Progenitor cell of endocrine pancreas (in vitro differentiated cells): ENCODE measurements around the gene NINJ2. TPM values are rescaled to one million over a fixed set of nuclear protein-coding genes. Genes with fewer than 3 reads are reported as not detected.
A peak's percentile ranks its signal among the peaks of the same experiment; 100 is the strongest.

Experiments
- DNase-seq: peaks from one replicate; pipeline ENCODE4 v3.0.0; 2021; ENCODE audit warnings: low spot score; ENCODE audit not compliant: unreplicated experiment
- H3K27ac Mint-ChIP-seq: 2 replicates; pipeline ENCODE4 v1.8.0; 2021; ENCODE audit warnings: mild to moderate bottlenecking, moderate library complexity, mixed read lengths
- H3K27me3 Mint-ChIP-seq: 2 replicates; pipeline ENCODE4 v1.8.0; 2021; ENCODE audit warnings: mixed read lengths
- H3K36me3 Mint-ChIP-seq: 2 replicates; pipeline ENCODE4 v1.8.0; 2022; ENCODE audit warnings: mixed read lengths; ENCODE audit not compliant: insufficient read depth
- H3K4me1 Mint-ChIP-seq: 2 replicates; pipeline ENCODE4 v1.8.0; 2021; ENCODE audit warnings: low read depth, mixed read lengths
- H3K4me3 Mint-ChIP-seq: 2 replicates; pipeline ENCODE4 v1.8.0; 2021; ENCODE audit warnings: low read depth, mild to moderate bottlenecking, moderate library complexity, mixed read lengths
- H3K9me3 Mint-ChIP-seq: 2 replicates; pipeline ENCODE4 v1.8.0; 2021; ENCODE audit warnings: low read depth, mixed read lengths
- total RNA-seq: library from RNA; stranded (reverse); gene quantifications from 2 replicates; pipeline ENCODE4 v1.2.1, GENCODE V29; 2021
- TF ChIP-seq, protein P1 (sequence below): fragments of 200-600 bp; sonication (generic); IDR thresholded peaks from one replicate; pipeline ENCODE4 v1.5.0; 2021; ENCODE audit warnings: antibody characterized with exemption, mild to moderate bottlenecking; ENCODE audit not compliant: unreplicated experiment

The NINJ2 gene
- total RNA-seq, 1 donor from 2014 or later: 4.0 TPM

DNA sequence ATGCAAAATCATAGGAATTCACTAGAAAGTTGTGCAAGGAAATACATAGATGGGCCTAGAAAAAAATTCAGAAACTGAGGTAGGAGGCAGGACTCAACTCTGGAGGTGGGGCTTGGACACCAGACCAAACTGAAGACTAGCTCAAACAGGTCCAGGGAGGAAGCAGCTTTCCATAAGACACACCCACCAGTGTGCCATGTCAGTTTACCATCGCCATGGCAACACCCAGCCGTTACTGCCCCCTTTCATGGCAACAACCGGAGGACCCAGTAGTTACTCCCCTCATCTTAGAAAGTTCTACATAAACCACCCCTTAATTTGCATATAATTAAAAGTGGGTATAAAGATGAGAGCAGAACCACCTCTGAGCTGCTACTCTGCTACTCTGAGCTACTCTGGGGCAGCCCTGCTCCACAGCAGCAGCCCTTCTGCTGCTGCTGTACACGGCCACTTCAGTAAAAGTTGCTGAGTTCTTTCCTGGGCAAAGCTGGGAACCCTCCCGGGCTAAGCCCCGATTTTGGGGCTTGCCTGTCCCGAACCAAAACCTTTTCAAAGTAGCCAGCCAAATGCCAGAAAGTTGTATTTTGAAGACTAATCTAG, 30.8 kb upstream of the NINJ2 start:
- H3K4me3 Mint-ChIP-seq: no peak overlapping the region
- H3K4me1 Mint-ChIP-seq: peaks cover 5% of the 10 kb centered on the region
- no peak for DNase-seq
- no peaks in the 10 kb centered on the region for H3K27me3 Mint-ChIP-seq
- no peak overlapping the region for H3K27ac Mint-ChIP-seq
- TF ChIP-seq, protein P1, sequence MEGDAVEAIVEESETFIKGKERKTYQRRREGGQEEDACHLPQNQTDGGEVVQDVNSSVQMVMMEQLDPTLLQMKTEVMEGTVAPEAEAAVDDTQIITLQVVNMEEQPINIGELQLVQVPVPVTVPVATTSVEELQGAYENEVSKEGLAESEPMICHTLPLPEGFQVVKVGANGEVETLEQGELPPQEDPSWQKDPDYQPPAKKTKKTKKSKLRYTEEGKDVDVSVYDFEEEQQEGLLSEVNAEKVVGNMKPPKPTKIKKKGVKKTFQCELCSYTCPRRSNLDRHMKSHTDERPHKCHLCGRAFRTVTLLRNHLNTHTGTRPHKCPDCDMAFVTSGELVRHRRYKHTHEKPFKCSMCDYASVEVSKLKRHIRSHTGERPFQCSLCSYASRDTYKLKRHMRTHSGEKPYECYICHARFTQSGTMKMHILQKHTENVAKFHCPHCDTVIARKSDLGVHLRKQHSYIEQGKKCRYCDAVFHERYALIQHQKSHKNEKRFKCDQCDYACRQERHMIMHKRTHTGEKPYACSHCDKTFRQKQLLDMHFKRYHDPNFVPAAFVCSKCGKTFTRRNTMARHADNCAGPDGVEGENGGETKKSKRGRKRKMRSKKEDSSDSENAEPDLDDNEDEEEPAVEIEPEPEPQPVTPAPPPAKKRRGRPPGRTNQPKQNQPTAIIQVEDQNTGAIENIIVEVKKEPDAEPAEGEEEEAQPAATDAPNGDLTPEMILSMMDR: no peak
- no peaks in the 10 kb centered on the region for H3K36me3 Mint-ChIP-seq
- H3K9me3 Mint-ChIP-seq: peaks cover 37% of the 10 kb centered on the region

DNA sequence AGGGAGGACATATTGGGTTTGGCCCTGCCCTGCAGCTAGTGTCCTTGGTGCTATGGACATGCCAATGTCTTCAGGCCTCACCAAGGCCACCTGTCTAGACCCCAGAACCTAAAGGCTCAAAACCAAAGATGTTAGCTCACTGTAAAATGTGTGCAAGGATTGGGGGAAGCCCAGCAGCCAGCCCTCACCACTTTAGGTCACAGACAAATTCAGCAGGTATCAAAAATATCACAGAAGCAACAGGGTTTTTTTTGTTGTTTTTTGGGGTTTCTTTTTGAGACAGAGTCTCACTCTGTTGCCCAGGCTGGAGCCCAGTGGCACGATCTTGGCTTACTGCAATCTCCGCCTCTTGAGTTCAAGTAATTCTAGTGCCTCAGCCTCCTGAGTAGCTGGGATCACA, 29.0 kb upstream of the NINJ2 start:
- no peak overlapping the region for H3K4me3 Mint-ChIP-seq

DNA sequence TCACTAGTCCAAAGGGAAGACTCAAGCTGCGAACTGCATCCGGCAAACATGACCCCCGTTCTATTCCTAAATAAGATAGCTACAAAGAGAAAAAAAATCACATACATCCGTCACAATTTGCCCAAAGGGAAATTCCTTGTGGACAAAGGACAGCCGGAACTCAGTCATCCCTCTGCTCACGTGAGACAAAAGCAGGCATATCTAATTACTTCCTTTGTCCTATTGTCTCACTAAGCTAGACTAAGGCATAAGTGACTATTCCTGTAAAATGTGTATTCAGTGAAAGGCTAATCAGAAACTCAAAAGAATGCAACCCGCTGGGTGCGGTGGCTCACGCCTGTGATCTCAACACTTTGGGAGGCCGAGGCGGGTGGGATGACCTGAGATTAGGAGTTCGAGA, 27.2 kb upstream of the NINJ2 start:
- TF ChIP-seq, protein P1: no peak
- H3K9me3 Mint-ChIP-seq: peaks cover 17% of the 10 kb centered on the region
- H3K36me3 Mint-ChIP-seq: no peaks in the 10 kb centered on the region
- DNase-seq: no peak
- H3K4me1 Mint-ChIP-seq: peaks cover 5% of the 10 kb centered on the region
- H3K4me3 Mint-ChIP-seq: no peak overlapping the region
- H3K27ac Mint-ChIP-seq: peak overlapping the region; percentile 38
- H3K27me3 Mint-ChIP-seq: no peaks in the 10 kb centered on the region

More for the DNA sequence above, 29.0 kb upstream of the NINJ2 start:
- Mint-ChIP-seq H3K36me3 (no peaks in the 10 kb centered on the region), H3K9me3 (peaks cover 25% of the 10 kb centered on the region), H3K27ac (no peak overlapping the region), H3K27me3 (no peaks in the 10 kb centered on the region), H3K4me1 (peaks cover 5% of the 10 kb centered on the region)
- no peak for DNase-seq
- TF ChIP-seq, protein P1: no peak

DNA sequence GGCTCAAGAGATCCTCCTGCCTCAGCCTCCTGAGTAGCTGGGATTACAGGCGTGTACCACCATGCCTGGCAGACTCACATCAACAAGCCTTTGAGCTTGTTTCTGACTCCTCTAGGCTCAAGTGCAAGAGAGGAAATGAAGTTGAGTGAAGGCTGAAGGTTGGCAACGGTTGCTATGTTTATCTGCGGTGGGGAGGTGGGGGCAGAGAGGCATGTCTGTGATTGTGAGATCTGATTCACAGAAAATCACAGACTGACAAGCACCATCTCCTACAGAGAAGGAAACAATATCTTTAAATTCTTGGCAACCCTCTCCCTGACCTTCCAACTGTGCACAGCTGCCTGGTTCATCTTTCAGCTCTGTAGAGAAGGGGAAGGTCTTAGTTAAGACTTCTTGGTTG, 22.1 kb upstream of the NINJ2 start:
- Mint-ChIP-seq H3K27me3 (peaks cover 6% of the 10 kb centered on the region), H3K4me3 (no peak overlapping the region), H3K9me3 (peaks cover 2% of the 10 kb centered on the region), H3K4me1 (no peaks in the 10 kb centered on the region), H3K36me3 (no peaks in the 10 kb centered on the region), H3K27ac (no peak overlapping the region)
- no peak for DNase-seq
- TF ChIP-seq, protein P1: no peak

DNA sequence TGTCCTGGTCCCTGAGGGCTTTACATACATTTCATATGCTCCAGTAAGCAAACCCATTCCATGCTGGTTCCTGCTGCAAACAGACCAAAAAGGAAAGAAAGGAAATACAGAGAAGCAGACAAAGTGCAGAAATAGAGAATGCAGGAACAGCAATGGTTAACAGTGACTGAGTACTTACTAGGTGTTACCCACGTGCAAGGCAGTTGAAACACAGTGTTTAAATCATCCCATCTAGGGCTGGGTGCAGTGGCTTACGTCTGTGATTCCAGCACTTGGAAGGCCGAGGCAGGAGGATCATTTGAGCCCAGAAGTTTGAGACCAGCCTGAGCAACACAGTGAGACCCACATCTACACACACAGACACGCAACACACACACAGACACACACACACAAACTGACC, 21.2 kb upstream of the NINJ2 start:
- DNase-seq: no peak
- TF ChIP-seq, protein P1: no peak
- no peak overlapping the region for H3K4me3 Mint-ChIP-seq
- H3K27me3 Mint-ChIP-seq: peaks cover 6% of the 10 kb centered on the region
- H3K9me3 Mint-ChIP-seq: no peaks in the 10 kb centered on the region
- H3K36me3 Mint-ChIP-seq: no peaks in the 10 kb centered on the region
- no peaks in the 10 kb centered on the region for H3K4me1 Mint-ChIP-seq
- H3K27ac Mint-ChIP-seq: no peak overlapping the region
